ENCODE data around the gene RDH13.

DNA sequence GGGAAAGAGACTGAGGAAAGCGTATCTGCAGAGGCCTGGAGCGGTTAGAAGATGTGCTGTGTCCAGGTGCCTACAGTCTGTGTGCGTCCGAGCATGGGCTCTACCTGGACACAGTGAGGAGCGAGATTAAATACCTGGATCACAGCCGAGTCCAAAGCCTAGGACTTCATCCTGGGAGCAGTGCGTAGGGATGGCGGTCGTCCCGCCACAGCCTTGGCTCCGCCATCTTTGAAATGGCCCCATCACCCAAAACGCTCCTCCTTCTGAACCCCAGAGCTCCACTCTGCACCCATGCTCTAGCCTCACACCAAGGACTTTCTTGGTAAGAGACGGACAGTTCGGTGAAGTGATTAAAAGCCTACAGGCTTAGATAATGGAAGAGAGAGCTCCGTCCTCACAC lies 44.7 kb downstream of the RDH13 start:
- TF ChIP-seq, protein P1, sequence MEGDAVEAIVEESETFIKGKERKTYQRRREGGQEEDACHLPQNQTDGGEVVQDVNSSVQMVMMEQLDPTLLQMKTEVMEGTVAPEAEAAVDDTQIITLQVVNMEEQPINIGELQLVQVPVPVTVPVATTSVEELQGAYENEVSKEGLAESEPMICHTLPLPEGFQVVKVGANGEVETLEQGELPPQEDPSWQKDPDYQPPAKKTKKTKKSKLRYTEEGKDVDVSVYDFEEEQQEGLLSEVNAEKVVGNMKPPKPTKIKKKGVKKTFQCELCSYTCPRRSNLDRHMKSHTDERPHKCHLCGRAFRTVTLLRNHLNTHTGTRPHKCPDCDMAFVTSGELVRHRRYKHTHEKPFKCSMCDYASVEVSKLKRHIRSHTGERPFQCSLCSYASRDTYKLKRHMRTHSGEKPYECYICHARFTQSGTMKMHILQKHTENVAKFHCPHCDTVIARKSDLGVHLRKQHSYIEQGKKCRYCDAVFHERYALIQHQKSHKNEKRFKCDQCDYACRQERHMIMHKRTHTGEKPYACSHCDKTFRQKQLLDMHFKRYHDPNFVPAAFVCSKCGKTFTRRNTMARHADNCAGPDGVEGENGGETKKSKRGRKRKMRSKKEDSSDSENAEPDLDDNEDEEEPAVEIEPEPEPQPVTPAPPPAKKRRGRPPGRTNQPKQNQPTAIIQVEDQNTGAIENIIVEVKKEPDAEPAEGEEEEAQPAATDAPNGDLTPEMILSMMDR (IDR thresholded peaks at IDR 0.05): no peak
- TF ChIP-seq ZFX (IDR thresholded peaks at IDR 0.05; ENCODE audit: borderline replicate concordance): no peak
